ENCODE results near the gene CFH. TPM values are rescaled to one million over a fixed set of nuclear protein-coding genes. Genes with fewer than 3 reads are reported as not detected.

The CFH gene
- 2.4 and 2.8 TPM in 2 replicates for total RNA-seq (2014; rRNA removed; shearing (Covaris generic))

DNA sequence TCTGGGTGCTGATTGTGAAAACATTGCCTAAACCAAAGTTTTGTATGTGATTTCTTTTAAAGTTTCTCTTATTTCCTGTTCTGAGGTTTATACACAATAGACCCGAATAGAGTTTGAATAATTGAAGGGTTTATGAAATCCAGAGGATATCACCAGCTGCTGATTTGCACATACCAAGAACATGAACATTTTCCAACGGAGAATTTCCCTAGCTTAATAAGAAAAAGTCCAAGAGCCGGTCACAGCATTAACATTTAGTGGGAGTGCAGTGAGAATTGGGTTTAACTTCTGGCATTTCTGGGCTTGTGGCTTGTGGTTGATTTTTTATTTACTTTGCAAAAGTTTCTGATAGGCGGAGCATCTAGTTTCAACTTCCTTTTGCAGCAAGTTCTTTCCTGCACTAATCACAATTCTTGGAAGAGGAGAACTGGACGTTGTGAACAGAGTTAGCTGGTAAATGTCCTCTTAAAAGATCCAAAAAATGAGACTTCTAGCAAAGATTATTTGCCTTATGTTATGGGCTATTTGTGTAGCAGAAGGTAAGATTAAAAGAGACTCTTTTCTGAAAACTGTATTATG, at the start of gene CFH:
TSS of gene CFH (plus strand) at position 407 of the 579 bp plus-strand sequence. CDS start at position 482, 75 bp downstream.

DNA sequence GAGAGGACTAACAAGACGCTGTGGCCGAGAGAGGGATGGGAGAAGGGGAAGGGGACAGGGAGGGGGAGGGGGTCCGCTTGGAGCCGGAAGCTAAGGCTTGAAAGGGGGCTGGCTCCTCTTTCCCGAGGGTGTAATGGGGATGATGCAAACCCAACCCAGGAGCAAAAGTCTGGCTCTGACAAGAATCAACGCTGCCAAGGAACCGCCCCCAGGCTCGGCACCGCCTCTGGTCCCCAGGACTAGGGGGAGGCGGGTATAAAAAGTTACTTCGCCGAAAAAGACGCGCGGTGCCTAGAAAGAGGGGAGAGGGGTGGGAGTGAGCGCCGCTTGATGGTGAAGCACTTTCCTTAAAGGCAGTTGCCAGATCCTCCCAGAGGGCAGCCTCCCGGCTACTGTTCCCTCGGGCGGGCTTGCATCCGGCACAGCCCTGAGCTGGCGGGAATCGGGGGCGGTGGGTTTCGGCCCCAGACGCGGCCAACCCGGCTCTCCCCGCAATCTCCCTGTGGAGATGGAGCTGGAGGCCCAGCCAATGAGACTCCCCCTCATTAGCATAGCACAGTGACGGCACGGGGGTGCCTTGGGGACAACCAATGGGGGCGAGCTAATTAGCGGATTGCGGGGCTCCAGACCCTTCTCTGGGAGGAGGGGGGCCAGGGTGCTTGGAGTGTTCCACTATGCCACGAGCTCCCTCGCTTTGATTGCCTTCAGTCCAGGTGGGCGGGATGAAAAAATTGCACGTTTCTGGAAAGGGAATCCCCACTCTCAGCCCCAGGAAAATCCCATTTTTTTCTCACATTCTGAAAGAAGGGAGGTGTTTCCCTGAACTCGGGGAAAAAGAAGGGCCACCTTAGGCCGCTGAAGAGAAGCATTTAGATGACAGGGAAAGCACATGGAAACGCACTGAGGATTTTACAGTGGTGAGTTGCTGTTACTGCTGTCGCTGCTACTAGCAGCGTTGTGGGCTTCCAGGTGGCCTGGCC, 43.2 kb upstream of the CFH start, which contains the start of gene KCNT2:
TSS of gene KCNT2 (minus strand) at position 51 of the 980 bp plus-strand sequence. CDS start 131 bp downstream, outside the sequence.

DNA sequence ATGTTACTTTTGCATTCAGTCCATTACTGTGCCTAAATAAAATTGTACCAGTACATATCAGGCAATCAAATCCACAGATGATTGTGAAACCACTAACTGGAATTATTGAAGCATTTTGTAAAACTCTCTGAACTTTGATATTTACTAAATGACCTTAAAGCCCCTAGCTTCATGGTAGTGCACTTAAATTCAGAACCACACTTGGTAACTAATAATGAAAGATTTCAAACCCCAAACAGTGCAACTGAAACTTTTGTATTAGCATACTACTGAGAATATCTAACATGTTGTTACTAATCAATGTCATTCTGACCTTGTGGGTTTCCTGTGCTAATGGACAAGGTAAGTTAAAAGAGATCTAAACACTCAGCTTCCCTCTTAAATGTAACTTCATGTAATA, 122.8 kb downstream of the CFH start, which contains the start of gene CFHR3:
TSS of gene CFHR3 (plus strand) at position 238 of the 400 bp plus-strand sequence. CDS start at position 285, 47 bp downstream.

Other genes starting within 250 kb of the CFH start
- gene KCNT2, start 43.6 kb upstream of the CFH start, total RNA-seq (2014; rRNA removed; shearing (Covaris generic)): 6.0 TPM in 2 replicates
- gene CFHR3, start 122.8 kb downstream of the CFH start, total RNA-seq (2014; rRNA removed; shearing (Covaris generic)): 0.19 and 0.93 TPM in 2 replicates
- 0.58 and 1.1 TPM in 2 replicates for gene CFHR1, start 167.7 kb downstream of the CFH start, total RNA-seq (2014; rRNA removed; shearing (Covaris generic))
- not detected in 2 replicates for gene CFHR4, start 236.0 kb downstream of the CFH start, total RNA-seq (2014; rRNA removed; shearing (Covaris generic))

Data from A375 (cell line).